ENCODE data around the gene PRRT1. TPM values are rescaled to one million over a fixed set of nuclear protein-coding genes. Genes with fewer than 3 reads are reported as not detected.

PRRT1 gene
- total RNA-seq (0.10 TPM in 1 of 2 replicates, not detected in the other), polyA plus RNA-seq (0.91 and 4.0 TPM in 2 replicates)

DNA sequence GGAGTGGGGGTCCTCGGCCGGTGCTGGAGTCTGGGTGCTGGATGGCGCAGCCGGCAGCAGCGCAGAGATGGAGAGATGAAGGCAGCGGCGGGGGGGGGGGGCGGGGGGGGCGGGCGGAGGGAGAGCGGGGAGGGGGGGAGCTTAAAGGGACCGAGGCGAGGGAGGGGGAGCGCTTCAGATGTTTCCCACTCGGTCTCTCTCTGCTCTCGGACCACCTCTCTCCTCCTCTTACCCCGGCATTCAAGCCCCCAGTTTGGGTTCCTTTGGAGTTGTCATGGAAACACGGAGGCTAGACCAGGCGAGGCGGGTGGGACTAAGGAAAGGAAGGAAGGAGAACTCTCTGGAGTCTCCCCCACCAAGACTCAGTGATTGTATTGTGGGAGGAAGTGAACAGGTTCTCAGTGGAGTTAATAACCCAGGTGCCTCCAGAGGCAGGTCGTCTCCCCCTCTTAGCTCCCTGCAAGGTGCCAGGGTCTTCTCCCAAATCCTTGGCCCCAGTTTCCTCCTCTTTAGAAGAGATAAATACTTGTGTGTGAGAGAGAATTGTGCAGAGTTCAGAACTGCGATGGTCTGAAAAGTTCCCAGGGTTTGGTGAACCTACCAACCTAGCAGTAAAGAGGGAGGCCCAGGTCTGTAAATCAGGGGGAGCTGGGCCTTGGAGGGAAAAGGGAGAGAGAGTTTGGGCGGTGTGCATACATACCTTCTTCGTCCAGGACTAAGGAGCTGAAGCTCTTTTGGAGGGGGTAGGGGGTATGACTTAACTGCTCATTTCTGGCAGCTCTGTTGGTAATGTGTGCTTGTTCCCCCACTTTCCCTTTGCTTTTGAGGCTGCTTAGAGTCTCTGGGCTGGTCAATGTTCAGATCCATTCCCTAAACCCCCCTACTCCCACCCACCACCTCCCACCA, at the start of gene PRRT1:
TSS of gene PRRT1 (minus strand) at position 77 of the 906 bp plus-strand sequence. CDS start 112 bp downstream, outside the sequence.
- no peak for DNase-seq (ENCODE audit: low spot score)

DNA sequence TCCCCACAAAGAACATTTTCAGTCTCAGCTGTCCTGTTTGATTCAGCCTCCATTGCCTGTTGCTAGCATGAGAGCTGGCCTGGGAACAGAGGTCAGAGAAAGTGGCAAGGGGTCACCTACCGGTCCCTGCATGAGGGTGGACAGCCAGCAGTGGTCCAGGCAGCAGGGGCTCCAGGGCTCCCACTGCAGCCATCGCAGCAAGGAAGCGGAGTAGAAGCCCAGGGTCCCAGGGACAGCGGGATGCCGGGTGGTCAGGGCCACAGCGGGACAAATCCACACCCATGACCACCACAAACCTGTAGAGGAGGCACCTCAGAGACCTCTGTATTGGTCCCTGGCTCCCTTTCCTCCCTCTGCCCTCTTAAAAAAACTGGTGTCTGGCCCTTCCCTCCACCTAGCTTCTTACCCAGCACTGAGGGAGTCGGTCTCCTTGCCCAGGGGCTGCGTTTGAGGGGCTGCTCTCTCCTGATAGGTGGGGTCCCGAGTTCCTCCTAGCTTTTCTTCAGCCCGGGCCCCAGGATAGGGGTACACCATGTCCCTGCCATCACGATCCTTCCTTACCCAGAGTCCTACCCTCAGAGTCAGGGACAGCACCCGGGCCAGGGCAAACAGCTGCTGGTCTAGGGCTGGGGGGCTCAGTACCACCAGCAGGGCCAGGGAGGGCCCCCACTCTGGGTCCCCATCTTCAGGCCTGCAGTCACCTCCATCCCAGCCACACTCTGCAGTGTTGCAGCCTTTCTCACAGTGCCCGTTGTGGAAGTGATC, 49.2 kb upstream of the PRRT1 start:
- Histone ChIP-seq H3K9me2 (replicated peaks; ENCODE audit: insufficient read depth) (no peaks in the 10 kb centered on the region), H3K9me3 (ENCODE audit: low read depth) (no peaks in the 10 kb centered on the region), H2AFZ (no peak overlapping the region), H3K4me2 (no peak overlapping the region), H3K27me3 (no peaks in the 10 kb centered on the region), H3K27ac (no peak overlapping the region), H3K4me1 (ENCODE audit: insufficient read depth) (peaks cover 7% of the 10 kb centered on the region), H4K20me1 (ENCODE audit: insufficient read depth, poor library complexity, severe bottlenecking) (no peaks in the 10 kb centered on the region), H3K36me3 (replicated peaks; ENCODE audit: insufficient read depth, low read depth) (no peaks in the 10 kb centered on the region), H3K4me3 (no peak overlapping the region), H3K79me2 (no peaks in the 10 kb centered on the region)
- DNase-seq (ENCODE audit: low spot score): no peak
- TF ChIP-seq EZH2 (IDR thresholded peaks at IDR 0.05; ENCODE audit: borderline replicate concordance) (no peak), EZH2phosphoT487 (IDR thresholded peaks at IDR 0.05; ENCODE audit: low read depth, severe bottlenecking, unreplicated experiment) (no peak)
- TF ChIP-seq, protein P1, sequence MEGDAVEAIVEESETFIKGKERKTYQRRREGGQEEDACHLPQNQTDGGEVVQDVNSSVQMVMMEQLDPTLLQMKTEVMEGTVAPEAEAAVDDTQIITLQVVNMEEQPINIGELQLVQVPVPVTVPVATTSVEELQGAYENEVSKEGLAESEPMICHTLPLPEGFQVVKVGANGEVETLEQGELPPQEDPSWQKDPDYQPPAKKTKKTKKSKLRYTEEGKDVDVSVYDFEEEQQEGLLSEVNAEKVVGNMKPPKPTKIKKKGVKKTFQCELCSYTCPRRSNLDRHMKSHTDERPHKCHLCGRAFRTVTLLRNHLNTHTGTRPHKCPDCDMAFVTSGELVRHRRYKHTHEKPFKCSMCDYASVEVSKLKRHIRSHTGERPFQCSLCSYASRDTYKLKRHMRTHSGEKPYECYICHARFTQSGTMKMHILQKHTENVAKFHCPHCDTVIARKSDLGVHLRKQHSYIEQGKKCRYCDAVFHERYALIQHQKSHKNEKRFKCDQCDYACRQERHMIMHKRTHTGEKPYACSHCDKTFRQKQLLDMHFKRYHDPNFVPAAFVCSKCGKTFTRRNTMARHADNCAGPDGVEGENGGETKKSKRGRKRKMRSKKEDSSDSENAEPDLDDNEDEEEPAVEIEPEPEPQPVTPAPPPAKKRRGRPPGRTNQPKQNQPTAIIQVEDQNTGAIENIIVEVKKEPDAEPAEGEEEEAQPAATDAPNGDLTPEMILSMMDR (IDR thresholded peaks at IDR 0.05; ENCODE audit: poor library complexity): no peak
- WGBS (ENCODE audit: low lambda C conversion rate, missing lambda C conversion rate): 92% methylated on average over 13 of the region's 13 CpGs

More for the DNA sequence above, at the start of gene PRRT1:
- no peaks in the 10 kb centered on the region for H3K9me3 ChIP-seq (ENCODE audit: low read depth)
- TF ChIP-seq EZH2phosphoT487 (IDR thresholded peaks at IDR 0.05; ENCODE audit: low read depth, severe bottlenecking, unreplicated experiment) (no peak), EZH2 (IDR thresholded peaks at IDR 0.05; ENCODE audit: borderline replicate concordance) (no peak)
- TF ChIP-seq, protein P1 (IDR thresholded peaks at IDR 0.05; ENCODE audit: poor library complexity): no peak
- 33% methylated on average over 8 of the region's 24 CpGs for WGBS (ENCODE audit: low lambda C conversion rate, missing lambda C conversion rate)
- no peaks in the 10 kb centered on the region for H4K20me1 ChIP-seq (ENCODE audit: insufficient read depth, poor library complexity, severe bottlenecking)
- H3K4me3 ChIP-seq: peak within 1 kb of the TSS; percentile 72
- H3K4me1 ChIP-seq (ENCODE audit: insufficient read depth): peaks cover 22% of the 10 kb centered on the region
- H3K27me3 ChIP-seq: peaks cover 26% of the 10 kb centered on the region
- H3K36me3 ChIP-seq (replicated peaks; ENCODE audit: insufficient read depth, low read depth): no peaks in the 10 kb centered on the region
- H3K27ac ChIP-seq: peak within 1 kb of the TSS; percentile 96
- peak within 1 kb of the TSS; percentile 87 for H3K4me2 ChIP-seq
- no peaks in the 10 kb centered on the region for H3K9me2 ChIP-seq (replicated peaks; ENCODE audit: insufficient read depth)
- H2AFZ ChIP-seq: peak within 1 kb of the TSS; percentile 59
- peaks cover 24% of the 10 kb centered on the region for H3K79me2 ChIP-seq

DNA sequence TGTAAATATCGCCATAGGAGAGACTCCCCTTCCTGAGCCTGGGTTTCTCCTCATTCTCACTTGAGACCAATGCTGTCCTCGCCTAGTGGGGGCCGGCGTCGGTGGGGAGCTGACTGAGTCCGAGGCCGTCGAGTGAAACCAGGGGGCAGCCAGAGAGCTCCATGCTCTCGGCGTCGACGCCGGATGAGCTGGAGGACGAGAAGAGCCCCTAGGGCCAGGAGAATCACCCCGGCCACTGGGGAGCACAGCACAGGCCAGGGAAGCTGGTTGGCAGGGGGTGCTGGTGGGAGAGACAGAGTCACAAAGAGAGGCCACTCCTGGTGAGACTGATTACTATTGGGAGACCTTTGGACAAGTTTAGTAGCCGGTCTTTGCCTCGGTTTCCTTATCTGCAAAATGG, 47.1 kb upstream of the PRRT1 start:
- H3K4me3 ChIP-seq: no peak overlapping the region
- TF ChIP-seq EZH2 (IDR thresholded peaks at IDR 0.05; ENCODE audit: borderline replicate concordance) (no peak), EZH2phosphoT487 (IDR thresholded peaks at IDR 0.05; ENCODE audit: low read depth, severe bottlenecking, unreplicated experiment) (no peak)
- TF ChIP-seq, protein P1 (IDR thresholded peaks at IDR 0.05; ENCODE audit: poor library complexity): no peak
- H3K4me1 ChIP-seq (ENCODE audit: insufficient read depth): peaks cover 13% of the 10 kb centered on the region
- H3K9me2 ChIP-seq (replicated peaks; ENCODE audit: insufficient read depth): no peaks in the 10 kb centered on the region
- no peaks in the 10 kb centered on the region for H3K27me3 ChIP-seq
- H3K79me2 ChIP-seq: no peaks in the 10 kb centered on the region
- WGBS (ENCODE audit: low lambda C conversion rate, missing lambda C conversion rate): 93% methylated on average over 17 of the region's 17 CpGs
- no peak overlapping the region for H3K4me2 ChIP-seq
- H2AFZ ChIP-seq: no peak overlapping the region
- no peaks in the 10 kb centered on the region for H4K20me1 ChIP-seq (ENCODE audit: insufficient read depth, poor library complexity, severe bottlenecking)
- DNase-seq (ENCODE audit: low spot score): no peak
- no peak overlapping the region for H3K27ac ChIP-seq
- no peaks in the 10 kb centered on the region for H3K36me3 ChIP-seq (replicated peaks; ENCODE audit: insufficient read depth, low read depth)
- H3K9me3 ChIP-seq (ENCODE audit: low read depth): no peaks in the 10 kb centered on the region
